Stimulated activated CD8-positive, alpha-beta memory T cell treated with anti-CD3 and anti-CD28 coated beads, Interleukin-4, amount 100 ng/mL, for 24 hours (primary cell): ENCODE results near the gene SFXN5.

Source experiments
- DNase-seq: peaks from one replicate; pipeline ENCODE4 v3.0.0-alpha.2; 2020; ENCODE audit warnings: low read depth

SFXN5 gene

GRCh38 chr2:73020657-73021370, 50.7 kb downstream of the SFXN5 start:
- DNase-seq = no peak

- DNase-seq = no peak
These were observed 51.2 kb downstream of the SFXN5 start for GRCh38 chr2:73020306-73020656.

DNA sequence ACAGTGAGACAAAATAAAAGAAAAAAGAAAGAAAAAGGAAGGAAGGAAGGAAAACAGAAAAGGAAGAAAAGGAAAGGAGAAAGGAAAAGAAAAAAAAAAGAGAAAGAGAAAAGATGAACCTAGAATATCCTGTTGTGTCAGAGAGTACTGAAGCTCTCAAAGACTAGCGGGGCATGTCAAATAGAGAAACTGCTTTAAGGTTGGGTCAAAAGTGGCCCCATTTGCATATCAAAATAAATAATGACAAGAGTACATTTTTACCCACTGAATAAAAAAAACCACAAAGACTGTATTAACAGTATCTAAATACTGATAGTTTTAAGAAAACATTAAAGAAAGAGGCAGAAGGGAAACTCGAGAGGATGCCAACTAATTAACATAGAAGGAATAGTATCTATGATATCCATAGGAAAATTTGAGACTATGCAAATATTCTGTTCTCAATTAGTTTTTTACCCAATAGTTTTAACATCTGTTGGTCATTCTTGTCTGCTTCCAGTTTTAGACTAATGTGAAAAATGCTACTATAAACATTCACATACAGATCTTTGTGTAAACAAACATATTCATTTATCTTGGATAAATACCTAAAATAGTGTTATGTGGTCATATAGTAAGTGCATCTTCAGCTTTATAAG, 53.2 kb downstream of the SFXN5 start:
- no peak for DNase-seq

GRCh38 chr2:73013936-73014335, 57.6 kb downstream of the SFXN5 start:
- no peak for DNase-seq

DNA sequence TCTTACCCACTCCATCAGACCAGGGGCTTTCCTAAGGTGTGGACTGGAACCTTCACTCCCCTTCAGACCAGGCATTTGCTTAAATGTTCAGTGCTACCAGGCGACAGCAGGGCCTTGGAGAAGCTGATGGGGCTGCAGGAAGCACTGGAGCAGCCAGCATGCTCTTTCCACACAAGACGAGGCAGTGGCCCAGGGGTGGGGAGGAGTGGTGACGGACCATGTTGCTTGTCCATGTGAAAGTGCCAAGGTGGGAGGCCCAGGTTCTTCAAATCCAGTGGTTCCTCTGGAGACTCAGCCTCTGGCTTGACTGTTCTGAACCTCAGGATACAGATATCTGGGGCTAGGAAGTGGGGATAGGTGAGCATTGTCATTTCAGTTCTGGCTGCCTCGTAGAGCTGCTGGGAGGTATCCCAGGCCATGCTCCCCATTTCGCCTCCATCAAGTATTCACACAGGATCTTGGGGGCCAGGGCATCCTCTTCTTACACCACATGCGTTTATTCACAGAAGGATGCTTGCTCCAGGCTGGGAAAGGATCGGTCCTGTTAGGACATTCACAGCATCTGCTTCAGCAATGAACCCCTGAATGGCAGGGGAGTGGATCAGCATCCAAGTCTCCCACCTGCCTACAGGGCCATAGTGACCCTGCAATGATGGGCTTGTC, 62.2 kb downstream of the SFXN5 start:
- no peak for DNase-seq

- no peak for DNase-seq
These were observed 62.8 kb downstream of the SFXN5 start for GRCh38 chr2:73008766-73009135.

DNA sequence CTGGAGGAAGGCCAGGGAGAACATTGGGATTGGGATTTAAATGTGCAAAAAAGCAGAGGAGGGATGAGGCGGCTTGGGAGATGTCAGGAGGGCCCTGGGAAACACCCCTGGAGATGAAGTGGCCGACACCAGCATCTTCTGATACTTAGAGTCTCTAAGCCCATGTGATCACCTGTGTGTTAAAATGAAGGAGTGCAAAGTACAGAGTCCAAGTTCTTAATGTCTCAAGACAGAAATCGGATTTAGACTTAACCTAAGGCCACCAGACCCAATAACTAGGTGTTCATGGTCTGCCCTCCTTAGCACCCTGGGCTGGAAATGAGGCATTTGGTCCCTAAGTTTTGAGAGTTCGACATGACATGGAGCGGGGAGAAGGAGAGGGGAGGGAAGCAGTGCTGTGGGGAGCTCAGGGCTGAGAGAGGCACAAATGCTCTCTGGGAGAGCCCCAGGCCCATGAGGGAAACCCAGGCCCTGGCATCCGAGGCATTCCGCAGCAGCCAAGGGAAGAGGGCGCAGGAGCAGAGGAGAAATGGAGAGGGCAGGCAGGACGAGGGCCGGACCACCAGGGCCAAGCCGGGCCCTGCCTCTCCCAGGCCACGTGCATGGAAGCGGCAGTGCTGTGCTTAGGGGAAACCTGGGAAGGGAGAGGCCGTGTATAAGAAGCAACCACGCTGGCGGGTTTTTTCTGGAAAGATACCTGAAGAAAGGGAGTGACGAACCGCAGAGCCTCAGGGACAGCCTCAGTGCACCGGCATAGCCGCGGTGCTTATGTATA, 63.3 kb downstream of the SFXN5 start:
- no peak for DNase-seq

GRCh38 chr2:73006969-73007710, 64.4 kb downstream of the SFXN5 start:
- DNase-seq = no peak

DNA sequence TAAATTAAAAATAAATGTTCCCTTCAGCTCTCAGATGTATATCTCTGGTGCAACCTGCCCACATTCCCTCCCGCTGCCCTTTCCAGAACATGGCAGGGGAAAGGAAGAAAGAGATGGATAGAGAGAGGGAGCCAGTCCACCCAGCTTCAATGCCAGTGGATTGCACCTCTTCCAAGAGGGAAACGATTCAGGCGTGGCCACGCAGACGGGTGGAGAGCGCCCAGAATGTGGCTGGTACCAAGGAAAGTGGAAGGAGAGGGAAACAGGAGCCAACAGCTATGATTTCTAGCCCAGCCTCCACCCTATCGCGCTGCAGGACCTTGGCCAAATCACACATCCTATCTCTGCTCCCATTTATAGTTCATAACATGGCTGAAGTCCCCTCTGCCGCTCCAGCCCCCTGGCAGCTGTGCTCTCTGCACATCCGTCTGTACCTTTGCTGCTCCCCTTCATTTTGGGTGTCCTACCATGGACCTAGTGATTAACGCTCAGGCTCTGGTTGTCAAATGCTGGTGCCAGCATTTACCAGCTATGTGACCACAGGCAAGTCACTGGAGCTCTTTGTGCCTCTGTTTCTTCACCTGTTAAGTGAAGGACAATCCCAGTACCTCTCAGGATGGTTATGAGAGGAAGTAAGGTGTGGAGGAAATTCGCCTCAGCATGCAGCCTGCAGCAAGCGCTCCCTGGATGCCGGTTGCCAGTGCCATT, 66.5 kb downstream of the SFXN5 start:
- no peak for DNase-seq

- no peak for DNase-seq
These were observed 67.0 kb downstream of the SFXN5 start for GRCh38 chr2:73004466-73004865.

- DNase-seq = no peak
These were observed 68.5 kb downstream of the SFXN5 start for GRCh38 chr2:73003027-73003426.

GRCh38 chr2:73000808-73001570, 70.5 kb downstream of the SFXN5 start:
- no peak for DNase-seq

DNA sequence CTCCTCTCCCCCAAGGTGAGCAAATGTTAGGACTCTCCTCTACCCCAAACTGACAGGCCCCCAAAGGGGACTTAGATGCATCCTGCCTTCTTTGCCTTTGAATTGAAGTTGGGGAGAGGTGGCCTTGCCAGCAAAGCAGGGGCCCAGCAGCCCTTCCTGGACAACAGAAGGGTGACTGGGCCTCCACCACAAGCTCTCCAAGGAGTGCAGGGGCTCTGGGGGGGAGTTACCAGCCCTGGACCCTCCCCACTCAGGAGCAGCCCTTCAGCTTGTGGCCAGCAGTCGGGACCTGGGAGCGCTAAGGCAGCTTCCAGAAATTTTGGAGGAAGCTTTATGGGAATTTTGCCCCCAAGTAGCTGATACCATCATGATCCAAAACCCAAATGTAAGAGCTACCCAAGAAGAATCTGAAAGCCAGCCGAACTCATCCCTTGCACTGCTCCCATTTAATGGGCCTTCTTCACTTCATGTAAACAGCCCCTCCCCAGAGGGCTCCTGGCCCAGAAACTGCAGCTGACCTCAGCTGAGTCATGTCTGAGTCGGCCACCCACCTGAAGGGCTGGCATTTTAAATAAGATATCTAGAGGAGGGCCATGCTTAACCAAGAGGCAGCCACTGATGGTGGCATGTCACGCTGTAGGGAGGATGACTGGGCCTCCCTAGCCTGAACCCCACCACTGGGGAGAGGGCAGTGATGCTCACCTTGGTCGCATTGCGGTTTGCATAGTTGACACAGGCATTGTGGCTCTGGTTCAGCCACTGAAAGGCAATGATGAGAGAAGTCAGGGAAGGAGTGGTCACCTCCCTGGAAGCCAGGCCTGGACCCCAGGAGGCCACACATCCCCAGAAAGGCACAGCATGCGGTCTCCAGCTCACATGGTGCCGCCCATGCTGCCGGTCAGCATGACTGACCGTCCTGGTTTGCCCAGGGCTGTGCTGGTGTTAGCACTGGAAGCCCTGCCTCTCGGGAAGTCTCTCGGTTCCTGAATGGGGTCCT, 71.5 kb downstream of the SFXN5 start:
- DNase-seq = no peak

DNA sequence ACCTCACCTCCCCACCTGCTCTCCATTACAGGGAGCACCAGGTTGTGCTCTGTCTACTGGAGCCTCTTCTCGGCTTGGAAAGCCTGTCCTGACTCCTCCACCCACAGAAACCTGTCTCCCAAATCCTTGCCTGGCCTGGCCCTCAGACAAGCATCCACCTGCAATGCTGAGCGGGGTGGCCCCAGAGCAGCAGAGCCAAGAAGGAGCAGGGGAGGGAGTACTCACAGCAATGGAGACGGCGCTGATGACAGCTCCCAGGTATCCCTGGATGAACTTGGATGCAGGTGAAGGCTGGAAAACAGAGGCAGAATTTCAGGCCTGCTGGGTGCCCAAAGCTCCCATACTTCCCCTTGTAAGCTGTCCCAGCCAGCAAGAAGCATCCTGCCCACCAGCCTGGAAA, 72.8 kb downstream of the SFXN5 start:
- no peak for DNase-seq

- no peak for DNase-seq
These were observed 73.3 kb downstream of the SFXN5 start for GRCh38 chr2:72998234-72998651.

GRCh38 chr2:72996117-72996502, 75.4 kb downstream of the SFXN5 start:
- DNase-seq = no peak

GRCh38 chr2:72995430-72996116, 75.9 kb downstream of the SFXN5 start:
- no peak for DNase-seq

GRCh38 chr2:72994991-72995380, 76.5 kb downstream of the SFXN5 start:
- no peak for DNase-seq
